Colon (tissue), 2 donors: ENCODE measurements around the gene SELENOM.

Source experiments
- FAIRE-seq: peaks from 2 replicates; lab custom pipeline; 2012; peaks lifted over from hg19 to GRCh38; lab: Jason Lieb, UNC
- donor health status: control.
- donor health status: control.

Gene SELENOM

GRCh38 chr22:31091106-31091975 is 16.0 kb downstream of the SELENOM start:
- FAIRE-seq = no peak

- no peak for FAIRE-seq
Measured at GRCh38 chr22:31090217-31091085, 16.9 kb downstream of the SELENOM start.

DNA sequence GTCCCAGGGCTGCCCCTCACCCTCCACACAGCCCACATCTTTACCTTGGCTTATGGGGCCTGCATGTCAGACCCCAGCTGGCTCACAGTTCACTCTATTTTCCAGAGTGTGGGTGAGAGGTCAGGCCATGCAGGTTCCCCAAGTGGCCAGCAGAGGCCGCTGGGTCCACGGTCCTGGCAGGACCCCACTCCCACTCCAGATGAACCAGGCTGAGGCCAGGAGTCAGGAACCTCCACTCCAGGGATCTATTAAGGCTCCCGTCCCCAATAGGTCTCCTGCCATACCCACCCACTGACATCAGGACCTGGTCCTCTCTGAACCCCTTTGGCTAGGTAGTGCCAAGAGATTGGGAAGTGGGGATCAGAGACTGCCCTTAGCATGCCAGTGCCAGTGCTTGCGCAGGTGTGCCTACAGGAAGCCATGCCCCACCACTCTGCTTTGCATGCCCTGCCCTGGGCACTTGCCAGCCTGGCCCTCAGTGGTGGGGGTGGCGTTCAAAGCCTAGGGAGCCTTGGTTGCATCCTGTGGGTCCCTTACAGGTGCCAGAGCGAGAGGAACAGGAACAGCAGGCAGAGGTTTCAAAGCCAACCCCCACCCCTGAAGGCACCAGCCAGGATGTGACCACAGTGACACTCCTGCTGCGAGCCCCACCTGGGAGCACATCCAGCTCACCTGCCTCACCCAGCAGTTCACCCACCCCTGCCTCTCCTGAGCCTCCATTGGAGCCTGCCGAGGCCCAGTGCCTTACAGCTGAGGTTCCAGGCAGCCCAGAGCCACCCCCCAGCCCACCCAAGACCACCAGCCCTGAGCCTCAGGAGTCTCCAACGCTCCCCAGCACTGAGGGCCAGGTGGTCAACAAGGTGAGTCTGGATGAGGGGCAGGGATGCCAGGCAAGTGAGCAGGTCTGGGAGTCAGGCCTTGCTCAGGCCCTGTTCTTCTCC is 17.9 kb downstream of the SELENOM start:
- no peak for FAIRE-seq

DNA sequence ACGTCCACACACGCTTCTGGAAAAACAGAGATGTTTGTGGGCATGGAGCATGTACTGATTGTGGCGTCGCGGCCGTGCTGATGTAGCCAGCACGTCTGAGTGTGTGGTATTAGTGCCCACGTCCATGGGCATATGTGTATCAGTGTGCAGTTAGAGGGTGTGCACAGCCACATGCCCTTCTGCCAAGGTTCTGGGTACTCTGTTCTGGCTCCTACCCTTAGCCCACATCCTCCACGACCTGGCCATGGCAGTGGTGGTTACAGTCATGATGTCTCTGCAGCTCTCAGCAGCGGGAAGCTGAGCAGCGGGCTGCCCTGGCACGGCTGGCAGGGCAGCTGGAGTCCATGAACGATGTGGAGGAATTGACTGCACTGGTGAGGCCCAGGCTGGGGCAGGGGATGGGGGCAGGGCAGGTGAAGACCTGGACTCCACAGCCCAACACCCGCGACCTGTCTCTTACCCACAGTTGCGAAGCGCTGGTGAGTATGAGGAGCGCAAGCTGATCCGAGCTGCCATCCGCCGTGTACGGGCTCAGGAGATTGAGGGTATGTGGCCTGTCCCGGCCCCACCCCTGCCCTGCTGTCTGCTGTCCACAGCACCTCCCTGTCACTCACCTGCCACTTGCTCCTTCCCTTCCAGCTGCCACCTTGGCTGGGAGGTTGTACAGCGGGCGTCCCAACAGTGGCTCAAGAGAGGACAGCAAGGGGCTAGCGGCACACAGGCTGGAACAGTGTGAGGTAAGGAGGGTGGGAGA is 19.0 kb downstream of the SELENOM start:
- FAIRE-seq = no peak

DNA sequence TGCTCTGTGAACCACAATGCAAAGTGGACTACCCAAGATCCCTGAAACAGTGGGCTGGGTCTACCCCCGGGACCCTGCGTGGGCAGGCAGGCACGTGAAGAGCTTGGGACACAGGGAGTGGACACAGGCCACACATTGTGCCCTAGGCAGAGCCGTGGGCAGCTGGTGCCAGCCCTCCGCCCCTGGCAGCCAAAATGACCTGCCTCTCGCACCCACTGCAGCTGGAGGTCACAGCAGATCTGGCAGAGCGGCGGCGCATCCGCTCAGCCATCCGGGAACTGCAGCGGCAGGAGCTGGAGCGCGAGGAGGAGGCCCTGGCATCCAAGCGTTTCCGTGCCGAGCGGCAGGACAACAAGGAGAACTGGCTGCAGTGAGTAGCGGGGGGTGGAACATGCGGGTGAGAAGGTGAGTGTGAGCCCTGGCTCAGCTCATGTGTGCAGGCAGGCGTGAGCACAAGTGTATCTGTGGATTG is 19.6 kb downstream of the SELENOM start:
- no peak for FAIRE-seq

DNA sequence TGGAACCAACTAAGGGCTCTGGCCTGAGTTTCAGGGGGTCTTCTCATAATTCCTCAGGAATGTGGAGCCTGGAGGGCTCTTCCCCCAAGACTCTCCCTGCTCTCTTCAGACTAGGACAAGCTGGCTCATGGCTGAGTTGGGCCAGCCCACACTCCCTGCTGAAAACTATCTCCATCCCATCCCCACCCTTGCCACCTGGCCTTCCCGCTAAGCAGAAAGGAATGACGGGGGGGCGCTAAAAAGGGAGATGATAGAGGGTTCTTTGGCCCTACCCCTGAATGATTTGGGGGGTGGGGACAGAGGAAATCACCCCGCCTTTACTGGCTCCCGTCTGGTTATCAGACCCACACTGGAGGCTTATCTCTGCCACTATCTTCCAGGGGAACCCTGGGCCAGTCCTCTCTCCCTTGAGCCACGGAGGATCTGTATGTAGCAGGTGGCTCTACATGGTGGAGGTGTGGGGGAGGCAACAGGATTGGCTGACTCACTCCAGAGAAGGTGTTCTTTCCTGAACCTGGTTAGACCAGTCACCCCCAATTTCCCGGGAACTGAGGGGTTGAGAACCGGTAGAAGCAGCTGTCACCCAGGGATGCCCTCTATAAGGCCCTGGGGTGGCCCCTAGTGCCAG is 20.6 kb downstream of the SELENOM start:
- no peak for FAIRE-seq

DNA sequence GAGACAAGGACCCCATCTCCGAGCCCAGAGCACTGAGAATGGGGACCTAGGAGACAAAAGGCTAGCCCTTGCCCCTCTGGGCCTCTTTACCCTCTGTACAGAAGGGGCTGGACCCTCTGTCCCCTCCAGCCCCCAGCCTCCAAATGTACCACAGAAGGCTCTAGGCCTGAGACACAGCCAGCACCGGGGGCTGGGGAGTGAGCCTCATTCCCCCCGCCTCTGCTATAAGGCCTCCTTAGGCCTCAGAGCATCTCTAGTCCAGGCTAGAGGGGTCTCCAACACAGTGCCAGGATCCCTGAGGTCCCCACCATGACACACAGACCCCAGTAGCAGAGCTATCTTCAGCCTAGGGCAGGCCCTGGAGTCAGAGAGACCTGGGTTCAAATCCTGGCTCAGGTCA is 21.4 kb downstream of the SELENOM start:
- no peak for FAIRE-seq

DNA sequence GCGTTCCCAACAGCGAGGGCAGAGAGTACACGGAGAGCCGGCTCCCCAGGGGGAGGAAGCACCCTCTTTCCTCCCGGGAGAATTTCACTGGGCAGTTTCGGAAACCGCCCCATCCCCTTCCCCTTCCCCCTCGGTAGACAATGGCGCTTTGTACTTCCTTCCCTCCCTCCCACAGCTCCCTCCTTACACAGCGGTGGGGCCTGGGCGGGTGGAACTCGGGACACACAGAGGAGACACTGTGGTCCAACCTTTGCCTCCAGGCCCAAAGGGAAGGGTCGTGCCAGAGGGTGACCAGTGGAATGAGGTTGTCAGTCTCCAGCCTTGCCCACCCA is 21.9 kb downstream of the SELENOM start:
- FAIRE-seq = no peak

- no peak for FAIRE-seq
Measured at GRCh38 chr22:31084811-31085492, 22.4 kb downstream of the SELENOM start.

DNA sequence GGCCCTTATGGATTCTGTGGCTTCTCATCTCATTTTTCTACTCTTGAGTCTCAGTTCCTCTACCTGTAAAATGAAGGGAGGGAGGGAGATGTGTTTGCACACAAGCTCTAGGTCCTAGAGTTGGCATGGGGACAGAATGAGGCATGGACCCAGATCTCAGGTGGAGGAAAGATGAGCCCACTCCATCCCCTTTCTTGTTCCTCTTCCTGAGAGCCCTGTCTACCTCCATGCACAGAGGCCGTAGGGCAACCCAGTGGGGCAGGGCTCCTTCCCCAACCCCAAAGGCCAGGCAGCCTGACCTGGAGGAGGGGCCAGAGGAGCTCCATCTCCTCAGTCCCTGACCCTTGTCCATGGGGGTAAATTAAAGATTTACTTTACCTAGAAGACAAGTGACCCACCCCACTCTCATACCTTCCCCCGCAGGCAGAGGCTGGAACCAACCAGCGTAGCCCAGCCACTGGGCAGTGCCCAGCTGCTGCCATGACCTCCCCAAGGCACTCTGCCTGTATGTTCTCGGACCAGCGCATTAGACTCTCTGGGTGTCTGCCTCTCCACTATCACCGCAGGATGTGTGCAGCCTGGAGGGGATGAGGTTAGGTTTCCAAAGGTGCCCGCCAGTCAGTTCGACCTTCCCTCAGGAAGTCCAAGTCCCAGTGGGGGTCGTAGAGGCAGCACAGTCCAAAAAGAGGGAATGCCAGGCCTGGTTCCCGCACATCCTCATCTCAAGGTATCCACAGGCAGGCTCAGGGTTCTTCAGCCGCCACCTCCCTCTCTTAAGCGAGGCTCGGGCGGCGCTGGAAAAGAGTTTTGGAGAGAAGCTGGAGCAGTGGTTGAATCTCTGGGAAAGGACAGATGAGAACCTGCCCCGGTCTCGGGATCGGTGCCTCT is 23.2 kb downstream of the SELENOM start:
- FAIRE-seq = no peak

DNA sequence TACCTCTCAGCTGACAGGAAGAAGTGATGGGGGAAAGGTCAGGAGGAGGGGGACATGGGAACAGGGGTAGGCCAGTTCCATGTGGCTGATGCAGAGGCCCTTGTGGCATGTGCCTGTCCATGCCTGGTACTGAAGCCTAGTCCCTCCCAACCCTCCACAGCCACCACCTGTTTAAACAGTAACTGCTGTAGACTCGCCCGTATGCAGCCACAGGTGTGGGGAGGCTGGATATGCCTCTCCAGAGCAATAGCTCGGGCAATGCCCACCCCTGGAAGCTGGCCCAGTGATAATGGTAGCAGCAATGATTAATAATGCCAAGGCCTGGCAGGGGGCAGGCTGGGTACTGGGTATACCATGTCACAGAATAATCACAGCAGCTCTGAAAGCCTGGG is 24.0 kb downstream of the SELENOM start:
- no peak for FAIRE-seq

DNA sequence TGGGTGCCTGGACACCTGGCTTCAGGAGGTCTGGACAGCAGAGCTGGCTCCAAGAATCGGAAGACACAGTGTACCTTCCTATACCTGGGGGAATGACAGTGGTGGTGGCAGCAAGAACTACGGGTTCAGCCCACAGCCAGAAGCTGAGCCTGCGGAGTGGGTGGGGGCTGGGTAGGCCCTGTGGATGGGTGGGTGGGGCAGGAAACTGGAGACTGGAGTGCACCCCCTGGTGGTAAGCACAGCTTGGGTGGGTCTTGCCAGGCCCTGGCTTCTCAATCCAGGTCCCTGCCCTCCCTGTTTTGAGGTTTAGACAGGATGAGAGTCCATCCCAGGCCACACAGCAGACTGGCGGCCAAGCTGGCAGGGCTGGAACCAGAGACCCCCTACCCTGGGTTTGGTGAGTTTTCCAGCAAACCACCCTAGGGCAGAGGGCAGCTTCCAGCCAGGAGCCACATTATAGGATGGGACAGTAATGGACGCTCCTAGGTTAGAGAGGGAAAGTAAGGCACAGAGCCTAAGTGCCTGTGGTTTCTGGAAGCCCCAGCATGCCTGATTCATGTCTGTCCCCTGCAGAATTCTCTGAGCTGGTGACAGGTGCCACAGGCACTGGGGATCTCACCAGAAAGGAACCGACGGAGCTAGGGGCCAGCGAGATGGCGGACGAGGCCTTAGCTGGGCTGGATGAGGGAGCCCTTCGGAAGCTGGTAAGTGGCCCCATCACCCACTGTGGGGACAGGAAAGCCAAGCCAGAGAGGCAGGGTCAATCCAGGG is 24.6 kb downstream of the SELENOM start:
- FAIRE-seq = no peak

- FAIRE-seq = no peak
Measured at GRCh38 chr22:31081963-31082605, 25.3 kb downstream of the SELENOM start.

DNA sequence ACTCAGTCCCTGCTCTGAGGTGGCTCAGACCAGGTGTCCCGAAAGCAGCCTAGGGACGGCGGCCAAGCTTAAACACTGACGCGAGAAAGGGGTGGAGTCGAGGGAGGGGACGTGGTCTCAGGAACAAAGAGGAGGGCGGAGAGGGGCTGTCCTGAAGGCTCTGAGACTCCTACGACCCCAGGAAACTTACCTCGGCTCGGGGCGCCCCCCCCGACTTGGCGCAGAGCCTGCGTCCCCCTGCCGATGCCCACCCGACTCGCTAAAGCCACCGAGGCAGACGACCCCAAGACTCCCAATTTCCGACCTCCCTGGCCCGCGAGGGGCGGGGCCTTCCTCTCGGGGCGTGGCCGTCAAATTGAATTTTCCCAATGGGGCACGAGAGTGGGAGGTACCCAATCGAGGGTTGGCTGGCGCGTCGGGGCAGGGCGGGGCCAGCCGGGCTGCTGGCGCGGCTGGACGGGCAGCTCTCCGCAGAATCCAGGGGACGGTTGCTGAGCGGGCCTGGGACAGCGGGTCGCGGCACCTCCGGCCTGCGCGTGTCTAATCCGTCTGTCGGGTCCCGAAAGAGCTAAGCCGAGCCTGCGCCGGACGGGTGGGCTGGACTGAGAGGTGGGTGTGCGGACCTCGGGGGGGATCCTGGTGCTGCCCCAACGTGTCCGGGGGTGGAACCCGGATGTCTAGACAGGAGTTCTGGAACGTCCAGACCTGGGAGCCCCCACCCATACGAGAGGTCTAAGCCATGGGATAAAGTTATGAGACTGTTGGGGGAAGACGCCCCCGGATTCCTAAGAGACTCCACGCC is 26.3 kb downstream of the SELENOM start, which contains the start of gene SMTN:
TSS of gene SMTN (plus strand) at position 471 of the 802 bp plus-strand sequence. CDS start 1,941 bp downstream, outside the sequence.
- no peak for FAIRE-seq

- no peak for FAIRE-seq
Measured at GRCh38 chr22:31080164-31080847, 27.1 kb downstream of the SELENOM start.

GRCh38 chr22:31079095-31079642 is 28.2 kb downstream of the SELENOM start:
- FAIRE-seq = no peak
